SK-N-SH treated with all-trans-retinoic acid at 6 μM for 48 hours (cell line): ENCODE data around the gene CDH22.

Source experiments
- ATAC-seq: fragments of 200-7000 bp; cut with Tn5 transposase; 3 replicates; pipeline ENCODE4 v1.9.1; 2020; ENCODE audit warnings: mild to moderate bottlenecking, moderate library complexity
- ARNTL ChIP-seq: fragments of 450-650 bp; formaldehyde crosslinking; IDR thresholded peaks from 2 replicates; pipeline ENCODE4 v1.5.0; 2020; ENCODE audit warnings: low read depth, mild to moderate bottlenecking, moderate library complexity, borderline replicate concordance
- BACH2 ChIP-seq: fragments of 250-450 bp; sonication (Bioruptor Pico); IDR thresholded peaks from 2 replicates; pipeline ENCODE4 v1.9.0; 2021; ENCODE audit warnings: mild to moderate bottlenecking, borderline replicate concordance
- CSDC2 ChIP-seq: fragments of 250-450 bp; sonication (Bioruptor Pico); IDR thresholded peaks from 2 replicates; pipeline ENCODE4 v1.5.0; 2020; ENCODE audit warnings: mild to moderate bottlenecking, moderate library complexity
- ESRRG ChIP-seq: fragments of 250-450 bp; sonication (Bioruptor Pico); IDR thresholded peaks from 2 replicates; pipeline ENCODE4 v1.6.1; 2021; ENCODE audit warnings: mild to moderate bottlenecking
- GLIS3 ChIP-seq: fragments of 250-450 bp; sonication (Bioruptor Pico); IDR thresholded peaks from 2 replicates; pipeline ENCODE4 v1.5.0; 2020; ENCODE audit warnings: mild to moderate bottlenecking, moderate library complexity
- ISL1 ChIP-seq: fragments of 250-450 bp; sonication (Bioruptor Pico); IDR thresholded peaks from 2 replicates; pipeline ENCODE4 v2.1.2; 2022; ENCODE audit warnings: mild to moderate bottlenecking, moderate library complexity
- OSR1 ChIP-seq: fragments of 250-450 bp; sonication (Bioruptor Pico); IDR thresholded peaks from 2 replicates; pipeline ENCODE4 v1.8.0; 2022; ENCODE audit warnings: moderate library complexity, mild to moderate bottlenecking, inconsistent platforms
- PPARA ChIP-seq: fragments of 250-450 bp; sonication (Bioruptor Pico); IDR thresholded peaks from 2 replicates; pipeline ENCODE4 v1.5.0; 2020; ENCODE audit warnings: mild to moderate bottlenecking, borderline replicate concordance
- RARB ChIP-seq: fragments of 250-450 bp; sonication (Bioruptor Pico); IDR thresholded peaks from 2 replicates; pipeline ENCODE4 v1.8.0; 2021; ENCODE audit warnings: mild to moderate bottlenecking, moderate library complexity
- SNAI2 ChIP-seq: fragments of 250-450 bp; sonication (Bioruptor Pico); IDR thresholded peaks from 2 replicates; pipeline ENCODE4 v1.5.0; 2020; ENCODE audit warnings: mild to moderate bottlenecking, moderate library complexity
- TCF4 ChIP-seq: fragments of 250-450 bp; sonication (Bioruptor Pico); IDR thresholded peaks from 2 replicates; pipeline ENCODE4 v1.8.0; 2021; ENCODE audit warnings: mild to moderate bottlenecking, moderate library complexity, borderline replicate concordance
- TOX ChIP-seq: fragments of 250-450 bp; sonication (Bioruptor Pico); IDR thresholded peaks from 2 replicates; pipeline ENCODE4 v1.8.0; 2021; ENCODE audit warnings: mild to moderate bottlenecking, moderate library complexity, borderline replicate concordance
- ZC3H10 ChIP-seq: fragments of 250-450 bp; sonication (Bioruptor Pico); IDR thresholded peaks from 2 replicates; pipeline ENCODE4 v1.5.1; 2021; ENCODE audit warnings: mild to moderate bottlenecking, moderate library complexity
- ZFP3 ChIP-seq: fragments of 250-450 bp; sonication (Bioruptor Pico); IDR thresholded peaks from 2 replicates; pipeline ENCODE4 v1.5.0; 2020; ENCODE audit warnings: mild to moderate bottlenecking, moderate library complexity
- ZFP30 ChIP-seq: fragments of 450-650 bp; formaldehyde crosslinking; IDR thresholded peaks from 2 replicates; pipeline ENCODE4 v1.5.0; 2022; ENCODE audit warnings: mild to moderate bottlenecking, moderate library complexity
- ZNF565 ChIP-seq: fragments of 450-650 bp; formaldehyde crosslinking; conservative IDR thresholded peaks from 2 replicates; pipeline ENCODE4 v1.5.0; 2020; ENCODE audit warnings: low read depth, mild to moderate bottlenecking, moderate library complexity
- ZNF70 ChIP-seq: fragments of 450-650 bp; formaldehyde crosslinking; IDR thresholded peaks from 2 replicates; pipeline ENCODE4 v1.5.0; 2020; ENCODE audit warnings: mild to moderate bottlenecking, moderate library complexity
- ZNF8 ChIP-seq: fragments of 450-650 bp; formaldehyde crosslinking; IDR thresholded peaks from 2 replicates; pipeline ENCODE4 v1.5.0; 2020; ENCODE audit warnings: mild to moderate bottlenecking, moderate library complexity
- TF ChIP-seq, protein P1 (sequence below): fragments of 250-450 bp; sonication (Bioruptor Pico); IDR thresholded peaks from 2 replicates; pipeline ENCODE4 v1.5.1; 2021; ENCODE audit warnings: mild to moderate bottlenecking, moderate library complexity
- TF ChIP-seq, protein P2 (sequence below): fragments of 250-450 bp; sonication (Bioruptor Pico); IDR thresholded peaks from 2 replicates; pipeline ENCODE4 v1.5.1; 2020; ENCODE audit warnings: low read depth, mild to moderate bottlenecking, moderate library complexity
- TF ChIP-seq, protein P3 (sequence below): fragments of 250-450 bp; sonication (Bioruptor Pico); IDR thresholded peaks from 2 replicates; pipeline ENCODE4 v1.8.0; 2020; ENCODE audit warnings: mild to moderate bottlenecking, moderate library complexity, borderline replicate concordance
- TF ChIP-seq, protein P4 (sequence below): fragments of 250-450 bp; sonication (Bioruptor Pico); IDR thresholded peaks from 2 replicates; pipeline ENCODE4 v1.8.0; 2021; ENCODE audit warnings: low read depth, mild to moderate bottlenecking, moderate library complexity, borderline replicate concordance
- TF ChIP-seq, protein P5 (sequence below): fragments of 250-450 bp; sonication (Bioruptor Pico); IDR thresholded peaks from 2 replicates; pipeline ENCODE4 v1.5.0; 2020; ENCODE audit warnings: mild to moderate bottlenecking, moderate library complexity

CDH22 gene

DNA sequence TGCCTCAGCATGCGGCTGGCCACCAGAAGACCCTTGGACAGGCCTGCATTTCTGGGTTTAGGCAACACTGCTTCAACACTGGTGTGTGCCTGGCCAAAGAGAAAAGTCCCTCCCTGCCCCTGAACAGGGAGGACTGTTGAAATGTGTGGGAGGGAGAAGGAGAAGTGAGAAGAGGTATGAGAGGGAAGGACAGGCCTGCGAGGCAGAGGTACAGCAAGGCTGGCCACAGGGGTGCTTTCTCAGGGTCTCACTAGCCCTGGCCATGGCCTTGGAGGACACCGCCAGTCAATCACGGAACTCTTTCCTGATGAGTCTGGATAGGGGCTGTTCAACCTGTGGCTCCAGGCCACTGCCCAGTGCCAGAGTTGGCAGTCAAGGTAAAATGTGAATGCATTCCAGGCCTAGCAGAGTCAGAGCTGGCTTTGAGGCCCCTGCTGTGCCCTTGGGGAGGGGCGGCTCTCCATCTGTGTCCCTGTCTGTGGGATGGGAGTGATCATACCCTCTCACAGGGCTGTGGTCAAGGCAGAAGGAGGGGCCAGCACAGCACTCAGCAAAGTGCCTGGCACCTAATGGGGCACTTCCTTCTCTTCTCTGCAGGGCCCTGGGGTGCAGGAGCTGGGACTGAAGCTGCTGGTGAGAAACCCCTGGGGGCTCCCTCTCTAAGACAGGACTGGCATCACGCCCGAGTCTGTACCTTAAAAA lies 43.2 kb upstream of the CDH22 start:
- peak; percentile 3 for ATAC-seq
- no peak for TF ChIP-seq ESRRG (CRISPR knock-in tag)
- TF ChIP-seq ISL1 (CRISPR knock-in tag): no peak
- no peak for TF ChIP-seq ZFP3 (CRISPR knock-in tag)
- TF ChIP-seq, protein P1, sequence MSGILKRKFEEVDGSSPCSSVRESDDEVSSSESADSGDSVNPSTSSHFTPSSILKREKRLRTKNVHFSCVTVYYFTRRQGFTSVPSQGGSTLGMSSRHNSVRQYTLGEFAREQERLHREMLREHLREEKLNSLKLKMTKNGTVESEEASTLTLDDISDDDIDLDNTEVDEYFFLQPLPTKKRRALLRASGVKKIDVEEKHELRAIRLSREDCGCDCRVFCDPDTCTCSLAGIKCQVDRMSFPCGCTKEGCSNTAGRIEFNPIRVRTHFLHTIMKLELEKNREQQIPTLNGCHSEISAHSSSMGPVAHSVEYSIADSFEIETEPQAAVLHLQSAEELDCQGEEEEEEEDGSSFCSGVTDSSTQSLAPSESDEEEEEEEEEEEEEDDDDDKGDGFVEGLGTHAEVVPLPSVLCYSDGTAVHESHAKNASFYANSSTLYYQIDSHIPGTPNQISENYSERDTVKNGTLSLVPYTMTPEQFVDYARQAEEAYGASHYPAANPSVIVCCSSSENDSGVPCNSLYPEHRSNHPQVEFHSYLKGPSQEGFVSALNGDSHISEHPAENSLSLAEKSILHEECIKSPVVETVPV (CRISPR knock-in tag): no peak
- no peak for TF ChIP-seq CSDC2 (CRISPR knock-in tag)
- TF ChIP-seq ZFP30 (CRISPR knock-in tag): no peak
- TF ChIP-seq RARB (CRISPR knock-in tag): no peak
- TF ChIP-seq ZNF565 (CRISPR knock-in tag): no peak
- no peak for TF ChIP-seq TOX (CRISPR knock-in tag)
- no peak for TF ChIP-seq ZNF70
- TF ChIP-seq, protein P2, sequence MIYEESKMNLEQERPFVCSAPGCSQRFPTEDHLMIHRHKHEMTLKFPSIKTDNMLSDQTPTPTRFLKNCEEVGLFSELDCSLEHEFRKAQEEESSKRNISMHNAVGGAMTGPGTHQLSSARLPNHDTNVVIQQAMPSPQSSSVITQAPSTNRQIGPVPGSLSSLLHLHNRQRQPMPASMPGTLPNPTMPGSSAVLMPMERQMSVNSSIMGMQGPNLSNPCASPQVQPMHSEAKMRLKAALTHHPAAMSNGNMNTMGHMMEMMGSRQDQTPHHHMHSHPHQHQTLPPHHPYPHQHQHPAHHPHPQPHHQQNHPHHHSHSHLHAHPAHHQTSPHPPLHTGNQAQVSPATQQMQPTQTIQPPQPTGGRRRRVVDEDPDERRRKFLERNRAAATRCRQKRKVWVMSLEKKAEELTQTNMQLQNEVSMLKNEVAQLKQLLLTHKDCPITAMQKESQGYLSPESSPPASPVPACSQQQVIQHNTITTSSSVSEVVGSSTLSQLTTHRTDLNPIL: no peak
- no peak for TF ChIP-seq ZNF8 (CRISPR knock-in tag)
- no peak for TF ChIP-seq ARNTL (CRISPR knock-in tag)
- TF ChIP-seq OSR1: no peak
- TF ChIP-seq, protein P3, sequence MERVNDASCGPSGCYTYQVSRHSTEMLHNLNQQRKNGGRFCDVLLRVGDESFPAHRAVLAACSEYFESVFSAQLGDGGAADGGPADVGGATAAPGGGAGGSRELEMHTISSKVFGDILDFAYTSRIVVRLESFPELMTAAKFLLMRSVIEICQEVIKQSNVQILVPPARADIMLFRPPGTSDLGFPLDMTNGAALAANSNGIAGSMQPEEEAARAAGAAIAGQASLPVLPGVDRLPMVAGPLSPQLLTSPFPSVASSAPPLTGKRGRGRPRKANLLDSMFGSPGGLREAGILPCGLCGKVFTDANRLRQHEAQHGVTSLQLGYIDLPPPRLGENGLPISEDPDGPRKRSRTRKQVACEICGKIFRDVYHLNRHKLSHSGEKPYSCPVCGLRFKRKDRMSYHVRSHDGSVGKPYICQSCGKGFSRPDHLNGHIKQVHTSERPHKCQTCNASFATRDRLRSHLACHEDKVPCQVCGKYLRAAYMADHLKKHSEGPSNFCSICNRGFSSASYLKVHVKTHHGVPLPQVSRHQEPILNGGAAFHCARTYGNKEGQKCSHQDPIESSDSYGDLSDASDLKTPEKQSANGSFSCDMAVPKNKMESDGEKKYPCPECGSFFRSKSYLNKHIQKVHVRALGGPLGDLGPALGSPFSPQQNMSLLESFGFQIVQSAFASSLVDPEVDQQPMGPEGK (CRISPR knock-in tag): no peak
- TF ChIP-seq, protein P4, sequence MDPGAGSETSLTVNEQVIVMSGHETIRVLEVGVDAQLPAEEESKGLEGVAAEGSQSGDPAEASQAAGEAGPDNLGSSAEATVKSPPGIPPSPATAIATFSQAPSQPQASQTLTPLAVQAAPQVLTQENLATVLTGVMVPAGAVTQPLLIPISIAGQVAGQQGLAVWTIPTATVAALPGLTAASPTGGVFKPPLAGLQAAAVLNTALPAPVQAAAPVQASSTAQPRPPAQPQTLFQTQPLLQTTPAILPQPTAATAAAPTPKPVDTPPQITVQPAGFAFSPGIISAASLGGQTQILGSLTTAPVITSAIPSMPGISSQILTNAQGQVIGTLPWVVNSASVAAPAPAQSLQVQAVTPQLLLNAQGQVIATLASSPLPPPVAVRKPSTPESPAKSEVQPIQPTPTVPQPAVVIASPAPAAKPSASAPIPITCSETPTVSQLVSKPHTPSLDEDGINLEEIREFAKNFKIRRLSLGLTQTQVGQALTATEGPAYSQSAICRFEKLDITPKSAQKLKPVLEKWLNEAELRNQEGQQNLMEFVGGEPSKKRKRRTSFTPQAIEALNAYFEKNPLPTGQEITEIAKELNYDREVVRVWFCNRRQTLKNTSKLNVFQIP (CRISPR knock-in tag): no peak
- TF ChIP-seq GLIS3 (CRISPR knock-in tag): no peak

DNA sequence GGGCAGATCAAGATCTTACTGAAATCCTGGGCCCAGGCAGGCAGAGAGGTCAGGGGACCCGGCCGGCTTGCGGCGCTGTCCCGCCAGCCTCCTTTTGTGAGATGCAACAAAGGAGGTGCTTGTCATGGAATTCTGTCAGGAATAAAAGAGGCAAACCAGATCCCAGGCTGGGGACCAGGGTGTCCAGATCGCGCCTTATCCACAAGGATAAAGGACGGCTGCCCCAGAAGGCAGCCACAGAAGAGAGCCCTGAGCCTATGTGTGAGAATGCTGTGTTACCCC lies 42.6 kb upstream of the CDH22 start:
- TF ChIP-seq SNAI2: no peak
- no peak for TF ChIP-seq ZNF70
- TF ChIP-seq ZNF565 (CRISPR knock-in tag): no peak
- no peak for TF ChIP-seq TCF4 (CRISPR knock-in tag)
- no peak for TF ChIP-seq BACH2
- TF ChIP-seq OSR1: no peak
- no peak for TF ChIP-seq ESRRG (CRISPR knock-in tag)
- no peak for TF ChIP-seq ARNTL (CRISPR knock-in tag)
- TF ChIP-seq, protein P4 (CRISPR knock-in tag): no peak
- TF ChIP-seq ZNF8 (CRISPR knock-in tag): no peak
- TF ChIP-seq, protein P1 (CRISPR knock-in tag): no peak
- TF ChIP-seq, protein P5, sequence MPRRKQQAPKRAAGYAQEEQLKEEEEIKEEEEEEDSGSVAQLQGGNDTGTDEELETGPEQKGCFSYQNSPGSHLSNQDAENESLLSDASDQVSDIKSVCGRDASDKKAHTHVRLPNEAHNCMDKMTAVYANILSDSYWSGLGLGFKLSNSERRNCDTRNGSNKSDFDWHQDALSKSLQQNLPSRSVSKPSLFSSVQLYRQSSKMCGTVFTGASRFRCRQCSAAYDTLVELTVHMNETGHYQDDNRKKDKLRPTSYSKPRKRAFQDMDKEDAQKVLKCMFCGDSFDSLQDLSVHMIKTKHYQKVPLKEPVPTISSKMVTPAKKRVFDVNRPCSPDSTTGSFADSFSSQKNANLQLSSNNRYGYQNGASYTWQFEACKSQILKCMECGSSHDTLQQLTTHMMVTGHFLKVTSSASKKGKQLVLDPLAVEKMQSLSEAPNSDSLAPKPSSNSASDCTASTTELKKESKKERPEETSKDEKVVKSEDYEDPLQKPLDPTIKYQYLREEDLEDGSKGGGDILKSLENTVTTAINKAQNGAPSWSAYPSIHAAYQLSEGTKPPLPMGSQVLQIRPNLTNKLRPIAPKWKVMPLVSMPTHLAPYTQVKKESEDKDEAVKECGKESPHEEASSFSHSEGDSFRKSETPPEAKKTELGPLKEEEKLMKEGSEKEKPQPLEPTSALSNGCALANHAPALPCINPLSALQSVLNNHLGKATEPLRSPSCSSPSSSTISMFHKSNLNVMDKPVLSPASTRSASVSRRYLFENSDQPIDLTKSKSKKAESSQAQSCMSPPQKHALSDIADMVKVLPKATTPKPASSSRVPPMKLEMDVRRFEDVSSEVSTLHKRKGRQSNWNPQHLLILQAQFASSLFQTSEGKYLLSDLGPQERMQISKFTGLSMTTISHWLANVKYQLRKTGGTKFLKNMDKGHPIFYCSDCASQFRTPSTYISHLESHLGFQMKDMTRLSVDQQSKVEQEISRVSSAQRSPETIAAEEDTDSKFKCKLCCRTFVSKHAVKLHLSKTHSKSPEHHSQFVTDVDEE (CRISPR knock-in tag): no peak
- TF ChIP-seq PPARA (CRISPR knock-in tag): no peak
- no peak for TF ChIP-seq GLIS3 (CRISPR knock-in tag)
- TF ChIP-seq ZC3H10 (CRISPR knock-in tag): no peak
- TF ChIP-seq TOX (CRISPR knock-in tag): no peak
- no peak for TF ChIP-seq ZFP30 (CRISPR knock-in tag)
- TF ChIP-seq, all 23 proteins: peak for 0
- ATAC-seq: peak; percentile 9
